Skeletal muscle cell (primary cell): ENCODE measurements around the gene IGSF9B.

ENCODE experiments used
- DNase-seq: peaks from one replicate; pipeline ENCODE4 v3.0.0-alpha.2; 2010; ENCODE audit warnings: low read depth
- H3K4me3 ChIP-seq: 2 replicates; pipeline ENCODE4 v1.5.1; 2011; ENCODE audit warnings: low read depth, mild to moderate bottlenecking, control low read depth, low read length, moderate library complexity

IGSF9B gene

GRCh38 chr11:133907841-133908241 is 48.9 kb downstream of the IGSF9B start:
- no peak for DNase-seq
- no peak overlapping the region for H3K4me3 ChIP-seq

- H3K4me3 ChIP-seq, result no peak overlapping the region
- DNase-seq, result no peak
Measured at GRCh38 chr11:133907216-133907615, 49.6 kb downstream of the IGSF9B start.

- H3K4me3 ChIP-seq, result no peak overlapping the region
- no peak for DNase-seq
Measured at GRCh38 chr11:133906746-133907145, 50.0 kb downstream of the IGSF9B start.

- no peak for DNase-seq
Measured at GRCh38 chr11:133906241-133906640, 50.5 kb downstream of the IGSF9B start.

GRCh38 chr11:133905677-133906156 is 51.1 kb downstream of the IGSF9B start:
- H3K4me3 ChIP-seq, result no peak overlapping the region
- DNase-seq, result no peak

More at GRCh38 chr11:133906241-133906640, 50.5 kb downstream of the IGSF9B start:
- H3K4me3 ChIP-seq, result no peak overlapping the region

- no peak for DNase-seq
- no peak overlapping the region for H3K4me3 ChIP-seq
Measured at GRCh38 chr11:133904818-133905515, 51.8 kb downstream of the IGSF9B start.

GRCh38 chr11:133903875-133904817 is 52.6 kb downstream of the IGSF9B start:
- H3K4me3 ChIP-seq, result no peak overlapping the region
- no peak for DNase-seq

GRCh38 chr11:133903056-133903455 is 53.7 kb downstream of the IGSF9B start:
- no peak overlapping the region for H3K4me3 ChIP-seq
- DNase-seq, result no peak

- no peak for DNase-seq
- no peak overlapping the region for H3K4me3 ChIP-seq
Measured at GRCh38 chr11:133902506-133902905, 54.3 kb downstream of the IGSF9B start.

GRCh38 chr11:133901999-133902398 is 54.8 kb downstream of the IGSF9B start:
- DNase-seq, result no peak
- no peak overlapping the region for H3K4me3 ChIP-seq

GRCh38 chr11:133901316-133901715 is 55.5 kb downstream of the IGSF9B start:
- no peak overlapping the region for H3K4me3 ChIP-seq
- no peak for DNase-seq

GRCh38 chr11:133900176-133901105 is 56.3 kb downstream of the IGSF9B start:
- H3K4me3 ChIP-seq, result no peak overlapping the region
- no peak for DNase-seq

GRCh38 chr11:133898770-133899115 is 58.0 kb downstream of the IGSF9B start:
- no peak for DNase-seq

GRCh38 chr11:133898031-133898769 is 58.6 kb downstream of the IGSF9B start:
- DNase-seq, result no peak
- no peak overlapping the region for H3K4me3 ChIP-seq

More at GRCh38 chr11:133898770-133899115, 58.0 kb downstream of the IGSF9B start:
- no peak overlapping the region for H3K4me3 ChIP-seq

GRCh38 chr11:133897331-133897650 is 59.5 kb downstream of the IGSF9B start:
- DNase-seq, result no peak
- no peak overlapping the region for H3K4me3 ChIP-seq

GRCh38 chr11:133896642-133897330 is 60.0 kb downstream of the IGSF9B start:
- DNase-seq, result no peak
- no peak overlapping the region for H3K4me3 ChIP-seq

GRCh38 chr11:133896028-133896427 is 60.7 kb downstream of the IGSF9B start:
- H3K4me3 ChIP-seq, result no peak overlapping the region
- no peak for DNase-seq

- no peak overlapping the region for H3K4me3 ChIP-seq
- no peak for DNase-seq
Measured at GRCh38 chr11:133895551-133895950, 61.2 kb downstream of the IGSF9B start.
